OCI-LY1 (cell line): ENCODE data around the gene AFF4.

ENCODE experiments used
- H2AFZ ChIP-seq: fragments of 200-600 bp; sonication (generic), shearing (Covaris generic); 2 replicates; pipeline ENCODE4 v1.6.0; 2014; ENCODE audit warnings: antibody characterized with exemption, mild to moderate bottlenecking, low read length
- H3F3A ChIP-seq: fragments of 200-600 bp; sonication (generic), shearing (Covaris generic); 2 replicates; pipeline ENCODE4 v1.6.0; 2014; ENCODE audit warnings: mild to moderate bottlenecking, antibody characterized with exemption, low read length, moderate library complexity; ENCODE audit not compliant: insufficient read depth
- H3K27ac ChIP-seq: fragments of 200-600 bp; sonication (generic); 2 replicates; pipeline ENCODE4 v1.5.1; 2014; ENCODE audit warnings: low read length, mixed run types, mild to moderate bottlenecking, low read depth; ENCODE audit not compliant: poor library complexity, severe bottlenecking
- H3K27me3 ChIP-seq: fragments of 200-600 bp; sonication (generic); 2 replicates; pipeline ENCODE4 v1.6.0; 2014; ENCODE audit warnings: antibody characterized with exemption, mild to moderate bottlenecking, low read length, moderate library complexity; ENCODE audit not compliant: insufficient read depth
- H3K36me3 ChIP-seq: fragments of 200-600 bp; sonication (generic); 2 replicates; pipeline ENCODE4 v1.6.1; 2014; ENCODE audit warnings: mild to moderate bottlenecking, antibody characterized with exemption, low read length, moderate library complexity, mixed read lengths; ENCODE audit not compliant: insufficient read depth
- H3K4me1 ChIP-seq: fragments of 200-600 bp; sonication (generic); 2 replicates; pipeline ENCODE4 v1.5.1; 2014; ENCODE audit warnings: mild to moderate bottlenecking, low read length, moderate library complexity; ENCODE audit not compliant: insufficient read depth, severe bottlenecking
- H3K4me2 ChIP-seq: fragments of 200-600 bp; sonication (generic), shearing (Covaris generic); 2 replicates; pipeline ENCODE4 v1.6.1; 2014; ENCODE audit warnings: low read length
- H3K4me3 ChIP-seq: fragments of 200-600 bp; sonication (generic); 2 replicates; pipeline ENCODE4 v1.5.1; 2014; ENCODE audit warnings: low read length, low read depth, mild to moderate bottlenecking, mixed read lengths; ENCODE audit not compliant: poor library complexity, severe bottlenecking
- H3K79me2 ChIP-seq: fragments of 200-600 bp; shearing (Covaris generic); 2 replicates; pipeline ENCODE4 v1.6.1; 2016; ENCODE audit warnings: mixed run types, low read length, mixed read lengths; ENCODE audit not compliant: insufficient read depth
- H3K9ac ChIP-seq: fragments of 200-600 bp; sonication (generic), shearing (Covaris generic); 2 replicates; pipeline ENCODE4 v1.6.1; 2014; ENCODE audit warnings: mild to moderate bottlenecking, low read length, mixed read lengths
- H3K9me2 ChIP-seq: fragments of 200-600 bp; sonication (generic), shearing (Covaris generic); 2 replicates; pipeline ENCODE4 v1.6.1; 2014; ENCODE audit warnings: low read depth, mild to moderate bottlenecking, low read length, mixed read lengths
- H3K9me3 ChIP-seq: fragments of 200-600 bp; shearing (Covaris generic); 2 replicates; pipeline ENCODE4 v1.6.1; 2014; ENCODE audit warnings: low read length, mixed read lengths
- H4K20me1 ChIP-seq: fragments of 200-600 bp; sonication (generic), shearing (Covaris generic); 2 replicates; pipeline ENCODE4 v1.6.0; 2016; ENCODE audit warnings: mild to moderate bottlenecking, low read length; ENCODE audit not compliant: insufficient read depth
- CTCF ChIP-seq: fragments of 200-600 bp; sonication (generic), shearing (Covaris generic); IDR thresholded peaks from 2 replicates; pipeline ENCODE4 v1.5.1; 2017; ENCODE audit warnings: mild to moderate bottlenecking, antibody characterized with exemption, low read length, moderate library complexity, mixed read lengths
- EZH2 ChIP-seq: fragments of 200-600 bp; sonication (generic), shearing (Covaris generic); IDR thresholded peaks from 2 replicates; pipeline ENCODE4 v1.8.0; 2017; ENCODE audit warnings: borderline replicate concordance, mixed run types, mild to moderate bottlenecking, antibody characterized with exemption, low read length, moderate library complexity, mixed read lengths

Gene AFF4

DNA sequence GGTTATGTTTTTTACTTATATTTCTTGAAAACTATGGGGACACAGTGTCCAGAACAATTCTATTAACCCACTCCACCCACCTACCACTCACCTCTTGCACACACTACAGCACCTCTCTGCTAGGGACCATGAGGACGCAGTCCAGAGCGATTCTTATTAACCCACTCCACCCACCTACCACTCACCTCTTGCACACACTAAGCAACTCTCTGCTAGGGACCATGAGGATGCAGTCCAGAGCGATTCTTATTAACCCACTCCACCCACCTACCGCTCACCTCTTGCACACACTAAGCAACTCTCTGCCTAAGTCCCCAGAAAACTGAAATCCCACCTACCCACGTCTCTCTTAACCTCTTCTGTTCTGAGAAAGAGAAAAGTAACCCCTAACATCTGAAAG, 130.8 kb downstream of the AFF4 start:
- H3K9me2 ChIP-seq = no peaks in the 10 kb centered on the region
- peaks cover 5% of the 10 kb centered on the region for H3K4me1 ChIP-seq
- no peaks in the 10 kb centered on the region for H3K27me3 ChIP-seq
- no peak overlapping the region for H3K27ac ChIP-seq
- H3K9ac ChIP-seq = no peak overlapping the region
- no peak overlapping the region for H3K4me3 ChIP-seq
- H3K79me2 ChIP-seq = no peaks in the 10 kb centered on the region
- no peaks in the 10 kb centered on the region for H3K36me3 ChIP-seq
- no peak overlapping the region for H3K4me2 ChIP-seq
- no peak for TF ChIP-seq EZH2
- TF ChIP-seq CTCF = no peak
- H3F3A ChIP-seq = no peaks in the 10 kb centered on the region
- no peaks in the 10 kb centered on the region for H4K20me1 ChIP-seq
- no peak overlapping the region for H2AFZ ChIP-seq
- H3K9me3 ChIP-seq = no peaks in the 10 kb centered on the region

DNA sequence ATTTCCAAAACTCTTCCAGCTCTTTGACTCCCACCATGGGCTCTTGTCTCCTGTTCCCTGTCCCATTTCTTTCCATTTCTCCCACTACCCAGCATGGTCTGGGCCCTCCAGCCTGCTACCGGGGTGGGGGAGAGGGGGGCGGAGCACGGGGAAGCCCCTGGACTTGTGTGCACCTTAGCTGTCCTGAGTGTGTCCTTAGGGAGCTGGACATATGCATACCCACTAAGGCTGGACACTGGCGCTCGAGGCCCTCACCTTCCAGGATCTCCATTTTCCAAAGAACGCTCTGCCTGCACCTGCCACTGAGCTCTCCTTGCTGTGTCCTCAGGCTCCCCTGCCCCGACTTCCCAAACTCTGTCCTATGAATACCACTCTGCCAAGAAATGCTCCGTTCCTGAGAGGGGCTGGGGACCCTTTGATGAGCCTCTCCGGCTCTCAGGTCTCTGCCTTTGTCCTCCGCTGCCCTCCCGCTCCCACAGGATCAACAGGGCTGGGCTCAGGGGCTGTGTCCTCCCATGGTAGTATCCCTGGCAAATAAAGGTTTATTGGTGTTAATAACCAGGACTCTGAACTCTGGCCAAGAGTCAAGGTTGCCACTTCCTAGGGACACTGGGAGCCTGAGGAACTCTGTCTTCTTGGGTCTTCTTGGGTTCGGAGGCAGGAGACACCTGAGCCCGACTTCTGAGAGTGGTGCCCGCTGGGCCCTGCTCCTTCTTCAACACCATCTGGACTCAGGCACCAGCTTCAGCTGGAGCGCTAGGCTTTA, 132.2 kb downstream of the AFF4 start:
- peak overlapping the region; percentile 91 for H3K4me2 ChIP-seq
- H4K20me1 ChIP-seq = no peaks in the 10 kb centered on the region
- H3K27ac ChIP-seq = no peak overlapping the region
- no peaks in the 10 kb centered on the region for H3K36me3 ChIP-seq
- TF ChIP-seq CTCF = no peak
- H3K9me3 ChIP-seq = no peaks in the 10 kb centered on the region
- no peaks in the 10 kb centered on the region for H3K27me3 ChIP-seq
- no peaks in the 10 kb centered on the region for H3K79me2 ChIP-seq
- no peak overlapping the region for H2AFZ ChIP-seq
- peak overlapping the region; percentile 76 for H3K4me3 ChIP-seq
- H3F3A ChIP-seq = no peaks in the 10 kb centered on the region
- H3K4me1 ChIP-seq = peaks cover 5% of the 10 kb centered on the region
- H3K9ac ChIP-seq = peak overlapping the region; percentile 74; the same call in 1 of the 2 replicates
- no peaks in the 10 kb centered on the region for H3K9me2 ChIP-seq

GRCh38 chr5:132830436-132831094, 132.9 kb downstream of the AFF4 start, which contains the start of gene SHROOM1:
SHROOM1 (minus strand) TSS chr5:132830647; CDS start chr5:132826140, 4,507 bp downstream.
- H3K27me3 ChIP-seq = no peaks in the 10 kb centered on the region

More at GRCh38 chr5:132830436-132831094, 132.9 kb downstream of the AFF4 start, which contains the start of gene SHROOM1:
- no peaks in the 10 kb centered on the region for H3F3A ChIP-seq
- no peak within 1 kb of the TSS for H3K27ac ChIP-seq
- peak within 1 kb of the TSS; percentile 74 for H3K9ac ChIP-seq
- no peaks in the 10 kb centered on the region for H3K9me2 ChIP-seq
- H3K79me2 ChIP-seq = no peaks in the 10 kb centered on the region
- peak within 1 kb of the TSS; percentile 76 for H3K4me3 ChIP-seq
- H3K4me2 ChIP-seq = peak within 1 kb of the TSS; percentile 91
- H3K4me1 ChIP-seq = peaks cover 5% of the 10 kb centered on the region
- H3K9me3 ChIP-seq = no peaks in the 10 kb centered on the region
- no peak within 1 kb of the TSS for H2AFZ ChIP-seq
- H4K20me1 ChIP-seq = no peaks in the 10 kb centered on the region
- TF ChIP-seq CTCF = no peak
- TF ChIP-seq EZH2 = no peak
- no peaks in the 10 kb centered on the region for H3K36me3 ChIP-seq
